ENCODE results near the gene GBX1.

GBX1 gene

GRCh38 chr7:151194188-151194587 is 26.7 kb upstream of the GBX1 start:
- Histone ChIP-seq H3F3A (ENCODE audit: insufficient read depth) (no peaks in the 10 kb centered on the region), H3K36me3 (ENCODE audit: low read length) (no peaks in the 10 kb centered on the region), H3K79me2 (ENCODE audit: insufficient read depth, low read length) (no peaks in the 10 kb centered on the region), H3K4me3 (ENCODE audit: insufficient read depth, low read length, poor library complexity, severe bottlenecking) (no peak overlapping the region), H3K9me2 (replicated peaks; ENCODE audit: insufficient read depth, low read length) (no peaks in the 10 kb centered on the region), H3K27me3 (ENCODE audit: low read length) (no peaks in the 10 kb centered on the region), H3K9ac (ENCODE audit: low read length) (no peak overlapping the region), H2AFZ (ENCODE audit: low read depth, low read length, severe bottlenecking) (no peak overlapping the region), H4K20me1 (ENCODE audit: low read depth, low read length) (no peaks in the 10 kb centered on the region), H3K27ac (ENCODE audit: low read depth, low read length) (no peak overlapping the region), H3K9me3 (ENCODE audit: insufficient read depth, low read length) (no peaks in the 10 kb centered on the region), H3K4me2 (ENCODE audit: low read depth, low read length, poor library complexity, severe bottlenecking) (no peak overlapping the region)
- TF ChIP-seq EZH2phosphoT487 (conservative IDR thresholded peaks at IDR 0.05; ENCODE audit: low read length) (no peak), CTCF (IDR thresholded peaks at IDR 0.05; ENCODE audit: insufficient read depth, low read length, poor library complexity, severe bottlenecking) (no peak)

- Histone ChIP-seq H3K9me3 (ENCODE audit: insufficient read depth, low read length) (no peaks in the 10 kb centered on the region), H3K4me2 (ENCODE audit: low read depth, low read length, poor library complexity, severe bottlenecking) (no peak overlapping the region), H3K9ac (ENCODE audit: low read length) (no peak overlapping the region), H3K36me3 (ENCODE audit: low read length) (no peaks in the 10 kb centered on the region), H3K27me3 (ENCODE audit: low read length) (no peaks in the 10 kb centered on the region), H2AFZ (ENCODE audit: low read depth, low read length, severe bottlenecking) (no peak overlapping the region), H4K20me1 (ENCODE audit: low read depth, low read length) (no peaks in the 10 kb centered on the region), H3K4me3 (ENCODE audit: insufficient read depth, low read length, poor library complexity, severe bottlenecking) (no peak overlapping the region), H3K79me2 (ENCODE audit: insufficient read depth, low read length) (no peaks in the 10 kb centered on the region), H3K27ac (ENCODE audit: low read depth, low read length) (no peak overlapping the region), H3F3A (ENCODE audit: insufficient read depth) (no peaks in the 10 kb centered on the region), H3K9me2 (replicated peaks; ENCODE audit: insufficient read depth, low read length) (no peaks in the 10 kb centered on the region)
- no peak for TF ChIP-seq CTCF (IDR thresholded peaks at IDR 0.05; ENCODE audit: insufficient read depth, low read length, poor library complexity, severe bottlenecking)
- TF ChIP-seq EZH2phosphoT487 (conservative IDR thresholded peaks at IDR 0.05; ENCODE audit: low read length), result no peak
These were observed 25.9 kb upstream of the GBX1 start for GRCh38 chr7:151193203-151193978.

- Histone ChIP-seq H2AFZ (ENCODE audit: low read depth, low read length, severe bottlenecking) (no peak overlapping the region), H3K9ac (ENCODE audit: low read length) (no peak overlapping the region), H3K27me3 (ENCODE audit: low read length) (no peaks in the 10 kb centered on the region), H3K4me2 (ENCODE audit: low read depth, low read length, poor library complexity, severe bottlenecking) (no peak overlapping the region), H3K27ac (ENCODE audit: low read depth, low read length) (no peak overlapping the region), H4K20me1 (ENCODE audit: low read depth, low read length) (no peaks in the 10 kb centered on the region), H3K9me3 (ENCODE audit: insufficient read depth, low read length) (no peaks in the 10 kb centered on the region), H3K9me2 (replicated peaks; ENCODE audit: insufficient read depth, low read length) (no peaks in the 10 kb centered on the region), H3K4me3 (ENCODE audit: insufficient read depth, low read length, poor library complexity, severe bottlenecking) (no peak overlapping the region), H3K79me2 (ENCODE audit: insufficient read depth, low read length) (no peaks in the 10 kb centered on the region), H3F3A (ENCODE audit: insufficient read depth) (no peaks in the 10 kb centered on the region), H3K36me3 (ENCODE audit: low read length) (no peaks in the 10 kb centered on the region)
- TF ChIP-seq EZH2phosphoT487 (conservative IDR thresholded peaks at IDR 0.05; ENCODE audit: low read length) (no peak), CTCF (IDR thresholded peaks at IDR 0.05; ENCODE audit: insufficient read depth, low read length, poor library complexity, severe bottlenecking) (no peak)
These were observed 24.6 kb upstream of the GBX1 start for GRCh38 chr7:151192002-151192539.

All from SU-DHL-6 (cell line).